Smooth muscle cell (in vitro differentiated cells): Measurements from ENCODE around the gene STK11IP. TPM values are rescaled to one million over a fixed set of nuclear protein-coding genes. Genes with fewer than 3 reads are reported as not detected.

ENCODE experiments used
- DNase-seq: peaks from one replicate; lab custom pipeline; 2025; ENCODE audit not compliant: unreplicated experiment; lab: John Stamatoyannopoulos, UW
- H2AFZ ChIP-seq: fragments of 200-600 bp; sonication (generic); 2 replicates; pipeline ENCODE4 v1.6.0; 2016; ENCODE audit warnings: antibody characterized with exemption, low read depth, mild to moderate bottlenecking
- H3F3A ChIP-seq: fragments of 200-600 bp; sonication (generic); 2 replicates; pipeline ENCODE4 v1.6.0; 2017; ENCODE audit warnings: antibody characterized with exemption, low read depth
- H3K27ac ChIP-seq: fragments of 200-600 bp; sonication (generic); 2 replicates; pipeline ENCODE4 v1.5.1; 2016; ENCODE audit warnings: low read depth, mild to moderate bottlenecking
- H3K27me3 ChIP-seq: fragments of 200-600 bp; sonication (generic); 2 replicates; pipeline ENCODE4 v1.6.1; 2016; ENCODE audit warnings: low read depth, mild to moderate bottlenecking
- H3K36me3 ChIP-seq: fragments of 200-600 bp; sonication (generic); 2 replicates; pipeline ENCODE4 v1.5.1; 2016; ENCODE audit warnings: low read depth
- H3K4me1 ChIP-seq: fragments of 200-600 bp; sonication (generic); 2 replicates; pipeline ENCODE4 v1.5.1; 2016; ENCODE audit warnings: low read depth
- H3K4me2 ChIP-seq: fragments of 200-600 bp; sonication (generic); 2 replicates; pipeline ENCODE4 v1.6.0; 2016; ENCODE audit warnings: mild to moderate bottlenecking
- H3K4me3 ChIP-seq: fragments of 200-600 bp; sonication (generic); 2 replicates; pipeline ENCODE4 v1.5.1; 2016; ENCODE audit warnings: mild to moderate bottlenecking
- H3K79me2 ChIP-seq: fragments of 200-600 bp; sonication (generic); 2 replicates; pipeline ENCODE4 v1.6.0; 2016; ENCODE audit warnings: low read depth, mild to moderate bottlenecking
- H3K9ac ChIP-seq: fragments of 200-600 bp; sonication (generic); 2 replicates; pipeline ENCODE4 v1.6.0; 2016; ENCODE audit warnings: low read depth
- H3K9me3 ChIP-seq: fragments of 200-600 bp; sonication (generic); replicated peaks from 2 replicates; pipeline ENCODE4 v1.5.1; 2016; ENCODE audit warnings: low read depth
- H4K20me1 ChIP-seq: fragments of 200-600 bp; sonication (generic); 2 replicates; pipeline ENCODE4 v1.6.0; 2016; ENCODE audit warnings: low read depth
- WGBS: methylation state at CpG from one replicate; pipeline ENCODE4 v1.1.7; 2016; ENCODE audit warnings: low lambda C conversion rate; 5-methylcytosine and 5-hydroxymethylcytosine counted together
- polyA plus RNA-seq: library from polyadenylated mRNA; unstranded; fragments of >200 nt; fragmentation: Nextera tagmentation; extraction: Ambion mirVana; gene quantifications from 2 replicates; pipeline ENCODE4 v1.2.1, GENCODE V29; 2016
- total RNA-seq: library from RNA; depleted of rRNA; stranded (reverse); fragments of >200 nt; gene quantifications from 2 replicates; pipeline ENCODE4 v1.2.3, GENCODE V29; 2014
- TF ChIP-seq, protein P1 (sequence below): fragments of 200-600 bp; sonication (generic); IDR thresholded peaks from 2 replicates; pipeline ENCODE4 v1.5.1; 2017; ENCODE audit warnings: borderline replicate concordance, mild to moderate bottlenecking, antibody characterized with exemption; ENCODE audit not compliant: insufficient read depth, poor library complexity, severe bottlenecking

Gene STK11IP
- total and polyA plus RNA-seq, 2 experiments from 2014 or later: 10.2 to 13.6 TPM

DNA sequence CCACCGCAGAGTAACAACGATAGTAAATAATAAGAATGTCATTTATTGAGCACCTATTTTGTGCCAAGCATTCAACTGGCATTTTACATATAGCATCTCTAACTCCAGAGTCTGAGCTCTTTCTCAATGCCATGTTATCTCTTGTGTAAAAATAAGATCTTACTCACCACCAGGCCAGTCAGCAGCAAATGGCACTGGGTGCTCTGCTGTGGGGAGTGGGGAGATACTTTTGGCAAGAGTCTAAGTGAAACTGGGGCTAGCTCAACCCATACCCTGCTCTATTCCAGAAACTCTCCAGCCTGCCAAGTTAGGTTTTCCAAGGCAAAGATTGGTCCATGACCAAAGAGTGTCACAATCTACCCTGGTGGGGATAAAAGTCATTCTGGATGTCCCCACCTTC lies 24.8 kb downstream of the STK11IP start:
- DNase-seq: no peak
- Histone ChIP-seq H3K36me3 (no peaks in the 10 kb centered on the region), H3K27ac (no peak overlapping the region), H3K4me2 (no peak overlapping the region), H3F3A (no peaks in the 10 kb centered on the region), H4K20me1 (no peaks in the 10 kb centered on the region), H3K9ac (no peak overlapping the region), H3K27me3 (no peaks in the 10 kb centered on the region), H3K4me3 (no peak overlapping the region), H3K4me1 (no peaks in the 10 kb centered on the region), H3K79me2 (no peaks in the 10 kb centered on the region), H3K9me3 (no peaks in the 10 kb centered on the region), H2AFZ (no peak overlapping the region)
- TF ChIP-seq, protein P1, sequence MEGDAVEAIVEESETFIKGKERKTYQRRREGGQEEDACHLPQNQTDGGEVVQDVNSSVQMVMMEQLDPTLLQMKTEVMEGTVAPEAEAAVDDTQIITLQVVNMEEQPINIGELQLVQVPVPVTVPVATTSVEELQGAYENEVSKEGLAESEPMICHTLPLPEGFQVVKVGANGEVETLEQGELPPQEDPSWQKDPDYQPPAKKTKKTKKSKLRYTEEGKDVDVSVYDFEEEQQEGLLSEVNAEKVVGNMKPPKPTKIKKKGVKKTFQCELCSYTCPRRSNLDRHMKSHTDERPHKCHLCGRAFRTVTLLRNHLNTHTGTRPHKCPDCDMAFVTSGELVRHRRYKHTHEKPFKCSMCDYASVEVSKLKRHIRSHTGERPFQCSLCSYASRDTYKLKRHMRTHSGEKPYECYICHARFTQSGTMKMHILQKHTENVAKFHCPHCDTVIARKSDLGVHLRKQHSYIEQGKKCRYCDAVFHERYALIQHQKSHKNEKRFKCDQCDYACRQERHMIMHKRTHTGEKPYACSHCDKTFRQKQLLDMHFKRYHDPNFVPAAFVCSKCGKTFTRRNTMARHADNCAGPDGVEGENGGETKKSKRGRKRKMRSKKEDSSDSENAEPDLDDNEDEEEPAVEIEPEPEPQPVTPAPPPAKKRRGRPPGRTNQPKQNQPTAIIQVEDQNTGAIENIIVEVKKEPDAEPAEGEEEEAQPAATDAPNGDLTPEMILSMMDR: no peak
- whole genome bisulfite sequencing: 91% methylated on average over 2 of the region's 2 CpGs

DNA sequence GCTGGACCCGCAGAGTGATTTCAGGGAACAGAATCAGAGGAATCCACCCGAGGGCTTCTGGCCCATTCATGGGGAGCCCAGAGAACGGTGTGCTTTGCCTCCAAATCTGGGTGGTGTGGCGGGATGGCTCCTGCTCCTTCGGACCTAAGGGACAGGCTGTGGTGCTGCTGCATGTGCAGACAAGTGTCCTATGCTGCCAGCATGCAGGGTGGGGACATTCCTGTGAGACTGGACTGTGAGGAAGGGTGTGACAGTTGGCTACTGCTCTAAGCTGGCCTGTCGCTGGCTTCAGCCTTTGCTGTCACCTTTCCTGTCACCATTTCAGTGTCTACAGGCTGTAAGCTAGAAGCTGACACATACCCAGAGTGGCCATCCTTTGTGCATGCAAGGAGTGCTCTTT lies 26.9 kb downstream of the STK11IP start:
- H3K27me3 ChIP-seq: no peaks in the 10 kb centered on the region
- WGBS: 92% methylated on average over 6 of the region's 6 CpGs

DNA sequence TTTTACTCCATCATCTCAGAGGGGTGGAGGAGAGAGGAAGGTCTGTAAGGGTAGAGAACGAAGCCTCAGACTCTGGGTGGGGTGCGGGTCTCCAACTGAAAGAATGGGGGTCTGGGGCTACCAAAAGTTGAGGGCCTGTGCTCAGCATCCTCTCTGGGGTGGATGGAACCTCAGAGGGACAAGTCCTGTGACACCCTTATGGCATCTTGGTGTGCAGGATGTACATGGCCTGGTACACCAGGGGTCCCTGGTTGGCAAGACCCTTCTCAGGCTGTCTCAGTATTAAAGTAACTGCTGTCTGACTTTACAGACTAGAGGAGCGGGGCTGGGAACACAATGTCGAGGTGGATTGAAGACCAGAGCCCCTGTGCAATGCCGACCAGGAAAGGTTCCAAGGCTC lies 27.5 kb downstream of the STK11IP start:
- no peaks in the 10 kb centered on the region for H3K27me3 ChIP-seq
- H3K4me1 ChIP-seq: peaks cover 5% of the 10 kb centered on the region
- TF ChIP-seq, protein P1: no peak
- no peak overlapping the region for H3K4me3 ChIP-seq
- H3K9ac ChIP-seq: no peak overlapping the region
- no peak overlapping the region for H2AFZ ChIP-seq
- no peak for DNase-seq
- H3K4me2 ChIP-seq: no peak overlapping the region
- H3F3A ChIP-seq: no peaks in the 10 kb centered on the region
- no peaks in the 10 kb centered on the region for H4K20me1 ChIP-seq
- no peaks in the 10 kb centered on the region for H3K36me3 ChIP-seq
- no peak overlapping the region for H3K27ac ChIP-seq
- H3K79me2 ChIP-seq: no peaks in the 10 kb centered on the region
- 97% methylated on average over 5 of the region's 5 CpGs for WGBS
- no peaks in the 10 kb centered on the region for H3K9me3 ChIP-seq

More for the DNA sequence above, 26.9 kb downstream of the STK11IP start:
- Histone ChIP-seq H4K20me1 (no peaks in the 10 kb centered on the region), H2AFZ (no peak overlapping the region), H3F3A (no peaks in the 10 kb centered on the region), H3K9ac (no peak overlapping the region), H3K27ac (no peak overlapping the region), H3K9me3 (no peaks in the 10 kb centered on the region), H3K4me2 (no peak overlapping the region), H3K4me3 (no peak overlapping the region), H3K4me1 (peaks cover 5% of the 10 kb centered on the region), H3K36me3 (no peaks in the 10 kb centered on the region), H3K79me2 (no peaks in the 10 kb centered on the region)
- DNase-seq: no peak
- TF ChIP-seq, protein P1: no peak

DNA sequence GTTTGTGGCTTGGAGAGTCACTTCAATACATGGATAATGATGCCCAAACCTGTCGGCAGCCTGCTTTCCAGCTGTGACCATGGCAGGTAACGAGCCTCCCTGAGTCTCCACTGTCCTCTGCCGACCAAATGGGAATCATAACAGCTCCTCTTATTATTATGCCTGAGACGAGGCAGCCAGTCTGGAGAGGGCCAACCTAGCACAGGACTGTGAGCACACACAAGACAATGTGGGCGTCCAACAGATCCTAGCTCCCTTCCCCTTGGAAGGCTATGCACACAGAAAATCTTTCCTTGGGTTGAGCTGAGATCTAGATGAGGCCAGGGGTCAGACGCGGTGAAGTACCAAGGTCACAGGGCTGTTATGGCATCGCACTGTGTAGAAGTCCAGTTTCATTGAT lies 28.9 kb downstream of the STK11IP start:
- Histone ChIP-seq H3K79me2 (no peaks in the 10 kb centered on the region), H3K9me3 (no peaks in the 10 kb centered on the region), H3K4me1 (peaks cover 5% of the 10 kb centered on the region), H2AFZ (no peak overlapping the region), H3K9ac (no peak overlapping the region), H3K36me3 (no peaks in the 10 kb centered on the region), H3K4me2 (peak overlapping the region; percentile 85), H3K27me3 (no peaks in the 10 kb centered on the region), H3K4me3 (no peak overlapping the region), H4K20me1 (no peaks in the 10 kb centered on the region), H3K27ac (no peak overlapping the region), H3F3A (no peaks in the 10 kb centered on the region)
- no peak for DNase-seq
- TF ChIP-seq, protein P1: no peak
- 88% methylated on average over 8 of the region's 8 CpGs for WGBS
